22Rv1 (cell line): ENCODE results near the gene IFI6.

ENCODE experiments used
- CTCF ChIP-seq: fragments of 450-650 bp; IDR thresholded peaks from 2 replicates; pipeline ENCODE4 v1.5.1; 2017; ENCODE audit warnings: mild to moderate bottlenecking
- ZFX ChIP-seq: fragments of 450-650 bp; IDR thresholded peaks from 2 replicates; pipeline ENCODE4 v1.6.1; 2017; ENCODE audit warnings: antibody characterized with exemption, borderline replicate concordance

DNA sequence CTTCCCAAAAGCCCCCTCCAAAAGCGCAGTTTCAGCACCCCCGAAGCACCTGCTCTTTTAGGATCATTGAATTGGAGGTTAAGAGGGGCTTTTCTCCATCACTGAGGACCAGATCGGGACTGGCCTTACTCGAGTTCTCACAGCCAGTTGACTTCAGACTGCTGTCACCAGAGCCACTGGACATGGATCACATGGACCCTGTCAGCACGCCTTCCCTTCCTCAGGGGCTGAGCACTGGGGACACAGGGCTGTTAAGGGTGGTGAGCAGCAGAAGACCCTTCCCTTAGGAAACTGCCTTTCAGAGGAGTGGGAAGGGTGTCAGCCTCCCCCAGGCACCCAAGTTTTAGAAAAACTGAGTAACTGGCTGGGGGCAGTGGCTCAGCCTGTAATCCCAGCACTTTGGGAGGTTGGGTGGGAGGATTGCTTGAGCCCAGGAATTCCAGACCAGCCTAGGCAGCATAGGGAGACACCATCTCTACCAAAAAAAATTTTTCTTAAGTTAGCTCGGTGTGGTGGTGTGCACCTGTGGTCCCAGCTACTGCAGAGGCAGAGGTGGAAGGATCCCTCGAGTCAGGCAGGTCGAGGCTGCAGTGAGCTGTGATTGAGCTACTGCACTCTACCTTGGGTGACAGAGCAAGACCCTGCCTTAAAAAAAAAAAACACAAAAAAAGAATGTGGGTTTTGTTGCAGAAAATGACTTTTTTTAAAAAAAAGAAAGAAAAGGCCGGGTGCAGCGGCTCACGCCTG, 36.4 kb downstream of the IFI6 start:
- no peak for TF ChIP-seq ZFX
- no peak for TF ChIP-seq CTCF
